ENCODE results near the gene ENO3. TPM values are rescaled to one million over a fixed set of nuclear protein-coding genes. Genes with fewer than 3 reads are reported as not detected.

Gene ENO3
- polyA plus RNA-seq, 3 donors: 0.36 to 14.2 (median 0.60) TPM

DNA sequence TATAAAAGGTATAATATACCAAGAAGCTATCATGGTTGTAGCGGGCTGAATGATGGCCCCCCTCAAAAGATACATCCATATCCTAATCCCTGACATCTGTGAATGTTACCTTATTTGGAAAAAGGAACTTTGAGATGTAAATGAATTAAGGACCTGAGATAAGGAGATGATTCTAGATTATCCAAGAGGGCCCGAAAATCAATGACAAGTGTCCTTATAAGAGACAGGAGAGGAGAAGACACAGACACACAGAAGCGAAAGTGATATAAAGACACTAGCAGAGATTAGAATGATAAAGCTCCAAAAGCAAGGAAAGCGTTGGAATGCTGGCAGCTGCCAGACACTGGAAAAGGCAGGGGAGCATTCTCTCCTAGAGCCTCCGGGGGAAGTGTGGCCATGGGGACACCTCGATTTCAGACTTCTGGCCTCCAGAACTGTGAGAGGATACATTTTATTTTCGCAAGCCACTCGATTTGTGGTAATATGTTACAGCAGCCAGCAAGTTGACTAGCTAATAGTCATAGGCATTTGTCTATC, 31.3 kb upstream of the ENO3 start:
- Histone ChIP-seq H3K9ac (ENCODE audit: insufficient read depth, low read length, poor library complexity, severe bottlenecking) (no peak overlapping the region), H2AFZ (ENCODE audit: insufficient read depth, low read depth, low read length, poor library complexity, severe bottlenecking) (no peak overlapping the region), H3K4me3 (replicated peaks in 1 of 3; ENCODE audit: low read depth in 2 of 3, low read length in 3 of 3) (no peak overlapping the region), H3K27ac (ENCODE audit: low read depth in 1 of 2, low read length in 2 of 2) (no peak overlapping the region), H3K9me3 (replicated peaks in 1 of 2; ENCODE audit: control insufficient read depth in 1 of 2, insufficient read depth in 1 of 2, low read length in 2 of 2) (no peaks in the 10 kb centered on the region), H4K20me1 (ENCODE audit: insufficient read depth, low read length) (no peaks in the 10 kb centered on the region), H3K4me1 (ENCODE audit: control insufficient read depth in 1 of 2, insufficient read depth in 2 of 2, low read length in 2 of 2) (peaks cover 17% of the 10 kb centered on the region in 2 donors), H3K4me2 (replicated peaks; ENCODE audit: extremely low read depth, low read length, poor library complexity, severe bottlenecking) (no peak overlapping the region), H3K36me3 (replicated peaks in 1 of 2; ENCODE audit: control insufficient read depth in 1 of 2, insufficient read depth in 2 of 2, low read length in 2 of 2) (no peaks in the 10 kb centered on the region), H3K27me3 (ENCODE audit: control insufficient read depth in 2 of 2, insufficient read depth in 2 of 2, low read length in 2 of 2) (no peaks in the 10 kb centered on the region), H3K79me2 (ENCODE audit: insufficient read depth, low read length) (no peaks in the 10 kb centered on the region)
- Mint-ChIP-seq H3K4me3 (no peak overlapping the region), H3K27me3 (ENCODE audit: low read depth in 3 of 3) (peaks cover 0 to 3% (median 0%) of the 10 kb centered on the region in 3 donors), H3K27ac (peak overlapping the region in 4 of 7 donors; percentile 58 to 93 (median 76)), H3K36me3 (no peaks in the 10 kb centered on the region), H3K9me3 (no peaks in the 10 kb centered on the region), H3K4me1 (peaks cover 19% of the 10 kb centered on the region)
- WGBS (ENCODE audit: insufficient coverage): 85% methylated on average over 5 of the region's 8 CpGs
- TF ChIP-seq, protein P1, sequence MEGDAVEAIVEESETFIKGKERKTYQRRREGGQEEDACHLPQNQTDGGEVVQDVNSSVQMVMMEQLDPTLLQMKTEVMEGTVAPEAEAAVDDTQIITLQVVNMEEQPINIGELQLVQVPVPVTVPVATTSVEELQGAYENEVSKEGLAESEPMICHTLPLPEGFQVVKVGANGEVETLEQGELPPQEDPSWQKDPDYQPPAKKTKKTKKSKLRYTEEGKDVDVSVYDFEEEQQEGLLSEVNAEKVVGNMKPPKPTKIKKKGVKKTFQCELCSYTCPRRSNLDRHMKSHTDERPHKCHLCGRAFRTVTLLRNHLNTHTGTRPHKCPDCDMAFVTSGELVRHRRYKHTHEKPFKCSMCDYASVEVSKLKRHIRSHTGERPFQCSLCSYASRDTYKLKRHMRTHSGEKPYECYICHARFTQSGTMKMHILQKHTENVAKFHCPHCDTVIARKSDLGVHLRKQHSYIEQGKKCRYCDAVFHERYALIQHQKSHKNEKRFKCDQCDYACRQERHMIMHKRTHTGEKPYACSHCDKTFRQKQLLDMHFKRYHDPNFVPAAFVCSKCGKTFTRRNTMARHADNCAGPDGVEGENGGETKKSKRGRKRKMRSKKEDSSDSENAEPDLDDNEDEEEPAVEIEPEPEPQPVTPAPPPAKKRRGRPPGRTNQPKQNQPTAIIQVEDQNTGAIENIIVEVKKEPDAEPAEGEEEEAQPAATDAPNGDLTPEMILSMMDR (IDR thresholded peaks at IDR 0.05): no peak
- intact Hi-C loops (cut with micrococcal nuclease): no loop called here
- DNase-seq: no peak

- no peaks in the 10 kb centered on the region for H4K20me1 ChIP-seq (ENCODE audit: insufficient read depth, low read length)
- TF ChIP-seq, protein P1 (IDR thresholded peaks at IDR 0.05): no peak
- Mint-ChIP-seq H3K27ac (peak overlapping the region; percentile 53 to 93 (median 90)), H3K4me1 (peaks cover 19% of the 10 kb centered on the region), H3K4me3 (peak overlapping the region in 1 of 2 donors; percentile 73), H3K27me3 (ENCODE audit: low read depth in 3 of 3) (peaks cover 0 to 2% (median 0%) of the 10 kb centered on the region in 3 donors), H3K9me3 (no peaks in the 10 kb centered on the region), H3K36me3 (no peaks in the 10 kb centered on the region)
- no peaks in the 10 kb centered on the region for H3K79me2 ChIP-seq (ENCODE audit: insufficient read depth, low read length)
- H3K4me3 ChIP-seq (replicated peaks in 1 of 3; ENCODE audit: low read depth in 2 of 3, low read length in 3 of 3): no peak overlapping the region
- H3K4me1 ChIP-seq (ENCODE audit: control insufficient read depth in 1 of 2, insufficient read depth in 2 of 2, low read length in 2 of 2): peaks cover 17% of the 10 kb centered on the region in 2 donors
- DNase-seq: peak; percentile 61 to 90 (median 82)
- intact Hi-C loops (cut with micrococcal nuclease): no loop called here
- no peaks in the 10 kb centered on the region for H3K9me3 ChIP-seq (replicated peaks in 1 of 2; ENCODE audit: control insufficient read depth in 1 of 2, insufficient read depth in 1 of 2, low read length in 2 of 2)
- H3K27me3 ChIP-seq (ENCODE audit: control insufficient read depth in 2 of 2, insufficient read depth in 2 of 2, low read length in 2 of 2): no peaks in the 10 kb centered on the region
- no peaks in the 10 kb centered on the region for H3K36me3 ChIP-seq (replicated peaks in 1 of 2; ENCODE audit: control insufficient read depth in 1 of 2, insufficient read depth in 2 of 2, low read length in 2 of 2)
- peak overlapping the region; percentile 38 for H2AFZ ChIP-seq (ENCODE audit: insufficient read depth, low read depth, low read length, poor library complexity, severe bottlenecking)
- H3K27ac ChIP-seq (ENCODE audit: low read depth in 1 of 2, low read length in 2 of 2): peak overlapping the region; percentile 65 to 77
- H3K4me2 ChIP-seq (replicated peaks; ENCODE audit: extremely low read depth, low read length, poor library complexity, severe bottlenecking): peak overlapping the region; percentile 15
- H3K9ac ChIP-seq (ENCODE audit: insufficient read depth, low read length, poor library complexity, severe bottlenecking): peak overlapping the region; percentile 6
- WGBS (ENCODE audit: insufficient coverage): 50% methylated on average over 2 of the region's 10 CpGs
Observed at GRCh38 chr17:4920351-4921048, 30.4 kb upstream of the ENO3 start.

All from CD14-positive monocyte (primary cell).